Measurements from ENCODE around the gene DNM3.

DNM3 gene

GRCh38 chr1:172354291-172355274 lies 513.3 kb downstream of the DNM3 start:
- no peak for DNase-seq (ENCODE audit: extremely low read depth, insufficient read length)
- TF ChIP-seq CTCF (IDR thresholded peaks at IDR 0.05; ENCODE audit: insufficient read depth, low read length, poor library complexity, severe bottlenecking): no peak

GRCh38 chr1:172356620-172357019 lies 515.3 kb downstream of the DNM3 start:
- no peak overlapping the region for H3K4me3 ChIP-seq (replicated peaks; ENCODE audit: low read depth, low read length)
- H3K27me3 ChIP-seq (replicated peaks; ENCODE audit: control insufficient read depth, insufficient read depth, low read length): no peaks in the 10 kb centered on the region
- no peak for TF ChIP-seq CTCF (IDR thresholded peaks at IDR 0.05; ENCODE audit: insufficient read depth, low read length, poor library complexity, severe bottlenecking)
- H3K36me3 ChIP-seq (ENCODE audit: control insufficient read depth, insufficient read depth, low read length): no peaks in the 10 kb centered on the region
- DNase-seq (ENCODE audit: extremely low read depth, insufficient read length): no peak

More at GRCh38 chr1:172354291-172355274, 513.3 kb downstream of the DNM3 start:
- Histone ChIP-seq H3K4me3 (replicated peaks; ENCODE audit: low read depth, low read length) (no peak overlapping the region), H3K36me3 (ENCODE audit: control insufficient read depth, insufficient read depth, low read length) (no peaks in the 10 kb centered on the region), H3K27me3 (replicated peaks; ENCODE audit: control insufficient read depth, insufficient read depth, low read length) (no peaks in the 10 kb centered on the region)

- no peak for TF ChIP-seq CTCF (IDR thresholded peaks at IDR 0.05; ENCODE audit: insufficient read depth, low read length, poor library complexity, severe bottlenecking)
- no peaks in the 10 kb centered on the region for H3K27me3 ChIP-seq (replicated peaks; ENCODE audit: control insufficient read depth, insufficient read depth, low read length)
- no peak for DNase-seq (ENCODE audit: extremely low read depth, insufficient read length)
- H3K36me3 ChIP-seq (ENCODE audit: control insufficient read depth, insufficient read depth, low read length): no peaks in the 10 kb centered on the region
- no peak overlapping the region for H3K4me3 ChIP-seq (replicated peaks; ENCODE audit: low read depth, low read length)
These were observed 516.6 kb downstream of the DNM3 start for GRCh38 chr1:172357753-172358385.

GRCh38 chr1:172359491-172359999 lies 518.2 kb downstream of the DNM3 start:
- H3K36me3 ChIP-seq (ENCODE audit: control insufficient read depth, insufficient read depth, low read length): no peaks in the 10 kb centered on the region
- no peak for TF ChIP-seq CTCF (IDR thresholded peaks at IDR 0.05; ENCODE audit: insufficient read depth, low read length, poor library complexity, severe bottlenecking)
- H3K27me3 ChIP-seq (replicated peaks; ENCODE audit: control insufficient read depth, insufficient read depth, low read length): no peaks in the 10 kb centered on the region
- no peak overlapping the region for H3K4me3 ChIP-seq (replicated peaks; ENCODE audit: low read depth, low read length)
- no peak for DNase-seq (ENCODE audit: extremely low read depth, insufficient read length)

GRCh38 chr1:172360511-172360910 lies 519.2 kb downstream of the DNM3 start:
- TF ChIP-seq CTCF (IDR thresholded peaks at IDR 0.05; ENCODE audit: insufficient read depth, low read length, poor library complexity, severe bottlenecking): no peak
- DNase-seq (ENCODE audit: extremely low read depth, insufficient read length): no peak
- H3K4me3 ChIP-seq (replicated peaks; ENCODE audit: low read depth, low read length): no peak overlapping the region
- H3K36me3 ChIP-seq (ENCODE audit: control insufficient read depth, insufficient read depth, low read length): no peaks in the 10 kb centered on the region
- H3K27me3 ChIP-seq (replicated peaks; ENCODE audit: control insufficient read depth, insufficient read depth, low read length): no peaks in the 10 kb centered on the region
